H1 (cell line): ENCODE results near the gene CSF3R. TPM values are rescaled to one million over a fixed set of nuclear protein-coding genes. Genes with fewer than 3 reads are reported as not detected.

Experiments used
- CTCF ChIA-PET: fragments of 300-600 bp; sonication (Branson Sonifier 250); formaldehyde crosslinking; loops from one replicate; lab custom pipeline; 2021; ENCODE audit not compliant: partially characterized antibody; lab: Charles Lee
- POLR2A ChIA-PET: fragments of 300-600 bp; sonication (Branson Sonifier 250); formaldehyde crosslinking; loops from one replicate; lab custom pipeline; 2021; ENCODE audit warnings: inconsistent platforms; ENCODE audit not compliant: partially characterized antibody; lab: Charles Lee
- DNase-seq, 2 experiments: peaks; one replicate each; pipeline versions ENCODE4 v3.0.0 to v3.0.0-alpha.2; 2010 to 2022; ENCODE audit warnings: low spot score in 2 of 2, low read depth in 1 of 2, mixed read lengths in 1 of 2
- FAIRE-seq: peaks from 2 replicates; lab custom pipeline; 2011; peaks lifted over from hg19 to GRCh38; lab: Jason Lieb, UNC
- H2AFZ ChIP-seq: 2 replicates; pipeline ENCODE4 v1.8.1; 2012; ENCODE audit warnings: low read length, inconsistent platforms
- H2AK5ac ChIP-seq: 2 replicates; pipeline ENCODE4 v1.6.1; 2013; ENCODE audit warnings: low read depth, low read length
- H2BK120ac ChIP-seq: replicated peaks from 2 replicates; pipeline ENCODE3; 2013; ENCODE audit warnings: low read depth, low read length, inconsistent platforms
- H2BK12ac ChIP-seq: 2 replicates; pipeline ENCODE4 v1.6.1; 2013; ENCODE audit warnings: low read depth, low read length
- H2BK15ac ChIP-seq: 2 replicates; pipeline ENCODE4 v1.6.1; 2013; ENCODE audit warnings: low read length
- H2BK20ac ChIP-seq: 2 replicates; pipeline ENCODE4 v1.6.1; 2013; ENCODE audit warnings: low read length
- H2BK5ac ChIP-seq: 2 replicates; pipeline ENCODE4 v1.6.1; 2013; ENCODE audit warnings: low read depth, low read length
- H3K14ac ChIP-seq: 2 replicates; pipeline ENCODE4 v1.6.1; 2013; ENCODE audit warnings: inconsistent platforms; ENCODE audit not compliant: insufficient read length
- H3K18ac ChIP-seq: 2 replicates; pipeline ENCODE4 v1.6.1; 2013; ENCODE audit warnings: low read length; ENCODE audit errors: extremely low read depth
- H3K23ac ChIP-seq: 2 replicates; pipeline ENCODE4 v1.6.1; 2013; ENCODE audit warnings: inconsistent platforms; ENCODE audit not compliant: insufficient read length
- H3K23me2 ChIP-seq: 2 replicates; pipeline ENCODE4 v1.6.1; 2013; ENCODE audit warnings: low read depth, low read length
- H3K27ac ChIP-seq: 2 replicates; pipeline ENCODE4 v1.6.1; 2011; ENCODE audit warnings: low read depth, low read length, inconsistent platforms
- H3K27me3 ChIP-seq, 4 experiments: replicated peaks in 1 of 4; 1 replicate in 1 of 4; 2 replicates in 3 of 4; pipeline versions ENCODE4 v1.6.1 to v1.8.1; 2011 to 2013; ENCODE audit warnings: low read length in 3 of 4, mild to moderate bottlenecking in 3 of 4, inconsistent platforms in 2 of 4, mixed read lengths in 2 of 4, moderate library complexity in 1 of 4; ENCODE audit not compliant: control insufficient read depth in 3 of 4, insufficient read depth in 3 of 4; ENCODE audit errors: extremely low read depth in 1 of 4
- H3K36me3 ChIP-seq, 4 experiments: 2 replicates each; pipeline versions ENCODE4 v1.6.1 to v1.8.1; 2011 to 2013; ENCODE audit warnings: mild to moderate bottlenecking in 4 of 4, low read length in 3 of 4, moderate library complexity in 2 of 4, control low read depth in 1 of 4, inconsistent platforms in 1 of 4; ENCODE audit not compliant: insufficient read depth in 4 of 4, control insufficient read depth in 2 of 4
- H3K4ac ChIP-seq: replicated peaks from 2 replicates; pipeline ENCODE3; 2013; ENCODE audit warnings: low read length, low read depth, mixed read lengths, inconsistent platforms; ENCODE audit not compliant: insufficient read length
- H3K4me1 ChIP-seq, 4 experiments: replicated peaks in 1 of 4; 1 replicate in 1 of 4; 2 replicates in 3 of 4; pipeline versions ENCODE4 v1.6.1 to v1.8.1; 2011 to 2013; ENCODE audit warnings: low read length in 3 of 4, inconsistent platforms in 2 of 4, mixed read lengths in 1 of 4; ENCODE audit not compliant: insufficient read depth in 4 of 4, control insufficient read depth in 3 of 4
- H3K4me2 ChIP-seq, 2 experiments: 2 replicates each; pipeline versions ENCODE4 v1.6.1 to v1.8.1; 2011 to 2013; ENCODE audit warnings: low read depth in 2 of 2, low read length in 2 of 2, control low read depth in 1 of 2, inconsistent platforms in 1 of 2, mild to moderate bottlenecking in 1 of 2; ENCODE audit not compliant: insufficient read depth in 1 of 2
- H3K4me3 ChIP-seq, 4 experiments: fragments of 200-600, 300-600 bp in 1 of 4; sonication (generic), shearing (Covaris generic), sonication (Bioruptor Twin) in 1 of 4; 2 replicates each; pipeline versions ENCODE4 v1.5.1 to v1.8.1; 2011 to 2016; ENCODE audit warnings: low read length in 4 of 4, low read depth in 3 of 4, control low read depth in 2 of 4, inconsistent platforms in 2 of 4, mild to moderate bottlenecking in 2 of 4, mixed read lengths in 1 of 4, moderate library complexity in 1 of 4; ENCODE audit not compliant: insufficient read depth in 2 of 4; ENCODE audit errors: extremely low read depth in 1 of 4
- H3K56ac ChIP-seq: replicated peaks from 2 replicates; pipeline ENCODE3; 2013; ENCODE audit warnings: low read depth, mild to moderate bottlenecking, mixed read lengths, low read length, inconsistent platforms; ENCODE audit not compliant: insufficient read length
- H3K79me1 ChIP-seq: 2 replicates; pipeline ENCODE4 v1.6.1; 2013; ENCODE audit warnings: low read depth, low read length, control low read depth
- H3K79me2 ChIP-seq, 2 experiments: 2 replicates each; pipeline versions ENCODE4 v1.6.1 to v1.8.1; 2012 to 2013; ENCODE audit warnings: low read length in 2 of 2, mild to moderate bottlenecking in 2 of 2, inconsistent platforms in 1 of 2; ENCODE audit not compliant: insufficient read depth in 2 of 2, control insufficient read depth in 1 of 2
- H3K9ac ChIP-seq, 4 experiments: replicated peaks in 1 of 4; 1 replicate in 1 of 4; 2 replicates in 3 of 4; pipeline versions ENCODE4 v1.6.1 to v1.8.1; 2011 to 2013; ENCODE audit warnings: low read depth in 3 of 4, low read length in 3 of 4, control low read depth in 2 of 4, mild to moderate bottlenecking in 2 of 4, moderate library complexity in 2 of 4, inconsistent platforms in 1 of 4; ENCODE audit errors: extremely low read depth in 1 of 4
- H3K9me3 ChIP-seq, 2 experiments: 2 replicates each; pipeline versions ENCODE4 v1.6.1 to v1.8.1; 2012 to 2013; ENCODE audit warnings: mild to moderate bottlenecking in 2 of 2, moderate library complexity in 2 of 2, control low read depth in 1 of 2, inconsistent platforms in 1 of 2, low read depth in 1 of 2, low read length in 1 of 2, mixed read lengths in 1 of 2; ENCODE audit not compliant: insufficient read depth in 2 of 2
- H4K20me1 ChIP-seq, 2 experiments: replicated peaks in 1 of 2; 2 replicates each; pipeline versions ENCODE3 to v1.8.1; 2011 to 2013; ENCODE audit warnings: inconsistent platforms in 2 of 2, low read length in 2 of 2, mild to moderate bottlenecking in 1 of 2; ENCODE audit not compliant: insufficient read depth in 2 of 2, control insufficient read depth in 1 of 2
- H4K5ac ChIP-seq: 2 replicates; pipeline ENCODE4 v1.6.1; 2013; ENCODE audit warnings: low read length, low read depth, mixed read lengths, inconsistent platforms; ENCODE audit not compliant: insufficient read length
- H4K8ac ChIP-seq: 2 replicates; pipeline ENCODE4 v1.8.0; 2013; ENCODE audit warnings: mild to moderate bottlenecking, moderate library complexity, low read length, inconsistent platforms; ENCODE audit not compliant: insufficient read depth; ENCODE audit errors: extremely low read depth
- H4K91ac ChIP-seq: replicated peaks from 2 replicates; pipeline ENCODE3; 2013; ENCODE audit warnings: low read length, mixed read lengths, inconsistent platforms; ENCODE audit not compliant: insufficient read length
- CHD2 ChIP-seq: IDR thresholded peaks from 2 replicates; pipeline ENCODE4 v1.6.1; 2012; ENCODE audit warnings: low read length, improper control_type of control experiment
- EGR1 ChIP-seq: IDR thresholded peaks from 2 replicates; pipeline ENCODE4 v1.6.1; 2011; ENCODE audit warnings: low read depth, low read length, borderline replicate concordance
- JUN ChIP-seq: IDR thresholded peaks from 2 replicates; pipeline ENCODE4 v1.6.1; 2011; ENCODE audit warnings: low read depth, mild to moderate bottlenecking, improper control_type of control experiment, low read length
- KDM4A ChIP-seq: IDR thresholded peaks from one replicate; pipeline ENCODE4 v1.7.1; 2012; ENCODE audit warnings: low read depth, mild to moderate bottlenecking, moderate library complexity, low read length, inconsistent platforms; ENCODE audit not compliant: severe bottlenecking
- POU5F1 ChIP-seq: IDR thresholded peaks from 2 replicates; pipeline ENCODE4 v1.6.1; 2011; ENCODE audit warnings: low read depth, mild to moderate bottlenecking, low read length, moderate library complexity
- SP1 ChIP-seq: IDR thresholded peaks from 2 replicates; pipeline ENCODE4 v1.6.1; 2011; ENCODE audit warnings: low read depth, low read length
- TAF7 ChIP-seq: optimal IDR thresholded peaks from 2 replicates; pipeline ENCODE3; 2011; ENCODE audit warnings: low read depth, mild to moderate bottlenecking, inconsistent platforms, low read length, moderate library complexity, borderline replicate concordance
- ZNF274 ChIP-seq: IDR thresholded peaks from 2 replicates; pipeline ENCODE4 v1.7.0; 2012; ENCODE audit warnings: low read length, borderline replicate concordance; ENCODE audit errors: extremely low read depth
- WGBS, 2 experiments: shearing (Covaris generic) in 1 of 2; methylation state at CpG; one replicate each; pipeline versions ENCODE4 v1.1.6 to v1.1.7; 2013 to 2015; ENCODE audit warnings: low lambda C conversion rate in 2 of 2, mixed read lengths in 2 of 2, inconsistent platforms in 1 of 2, low coverage in 1 of 2, missing lambda C conversion rate in 1 of 2; ENCODE audit not compliant: insufficient replicate concordance in 2 of 2, insufficient coverage in 1 of 2, insufficient read length in 1 of 2; ENCODE audit errors: extremely low coverage in 1 of 2, missing lambda C conversion rate in 1 of 2; 5-methylcytosine and 5-hydroxymethylcytosine counted together
- polyA plus RNA-seq, 7 experiments: library from polyadenylated mRNA; depleted of rRNA in 3 of 7; stranded (reverse) in 5 of 7; unstranded in 2 of 7; fragments of >200 nt in 5 of 7; fragments of 200-250 nt in 2 of 7; gene quantifications; 1 replicate in 5 of 7; 2 replicates in 1 of 7; 4 replicates in 1 of 7; pipeline versions ENCODE4 v1.2.1 to v1.2.3, GENCODE V29; 2011 to 2013; ENCODE audit warnings: missing spikeins in 2 of 7, mixed read lengths in 2 of 7
- total RNA-seq: library from RNA; stranded (reverse); fragmentation: NEBNext Ultra II Directional; extraction: Animal tissue kit (Norgen Biotek cat#: 25700); gene quantifications from 2 replicates; pipeline ENCODE4 v1.2.1, GENCODE V29; 2021
- TF ChIP-seq, protein P1 (sequence below): IDR thresholded peaks from 2 replicates; pipeline ENCODE4 v1.6.1; 2011; ENCODE audit warnings: low read length, improper control_type of control experiment

The CSF3R gene
- total and polyA plus RNA-seq, 2 of the 8 experiments (the other 6 are each of a cell fraction or from before 2014, with no cell fraction given) = not detected

- Histone ChIP-seq H4K5ac (no peak overlapping the region), H3K14ac (no peak overlapping the region), H2BK20ac (no peak overlapping the region), H4K20me1 (no peaks in the 10 kb centered on the region), H3K79me2 (no peaks in the 10 kb centered on the region), H3K27me3 (no peaks in the 10 kb centered on the region), H2BK5ac (no peak overlapping the region; the same call in 1 of the 2 replicates), H3K79me1 (no peaks in the 10 kb centered on the region), H2BK120ac (no peak overlapping the region), H2AK5ac (no peak overlapping the region), H3K9me3 (no peaks in the 10 kb centered on the region), H3K4me1 (peaks cover 0 to 3% (median 2%) of the 10 kb centered on the region in 4 experiments; a peak in 3 of 7 replicates), H3K23ac (no peak overlapping the region), H4K91ac (no peak overlapping the region), H2AFZ (no peak overlapping the region), H3K9ac (no peak overlapping the region), H3K56ac (no peak overlapping the region), H2BK12ac (no peak overlapping the region), H3K36me3 (no peaks in the 10 kb centered on the region), H2BK15ac (no peak overlapping the region), H3K4me2 (no peak overlapping the region), H3K18ac (no peak overlapping the region), H3K23me2 (no peaks in the 10 kb centered on the region), H3K4me3 (no peak overlapping the region), H4K8ac (no peak overlapping the region), H3K27ac (no peak overlapping the region), H3K4ac (no peak overlapping the region)
- DNase-seq (no peak), FAIRE-seq (no peak)
- WGBS, 2 experiments = 57% methylated on average over 3 of the region's 3 CpGs; no CpG with 5 or more reads in 1 of the 2 experiments
- ChIA-PET POLR2A (interaction anchor here (0.6 kb wide), 1 partner anchor 8 kb away, joined by 3 read pairs; no protein-coding TSS in a partner anchor), CTCF (interaction anchor here (0.9 to 1.0 kb wide), 2 partner anchors 10 to 37 kb away, joined by 3 read pairs; partner anchors contain the start of gene OSCP1)
- TF ChIP-seq SP1 (no peak), JUN (no peak), CHD2 (no peak), KDM4A (no peak), TAF7 (no peak), EGR1 (no peak), ZNF274 (no peak), POU5F1 (no peak)
- TF ChIP-seq, protein P1, sequence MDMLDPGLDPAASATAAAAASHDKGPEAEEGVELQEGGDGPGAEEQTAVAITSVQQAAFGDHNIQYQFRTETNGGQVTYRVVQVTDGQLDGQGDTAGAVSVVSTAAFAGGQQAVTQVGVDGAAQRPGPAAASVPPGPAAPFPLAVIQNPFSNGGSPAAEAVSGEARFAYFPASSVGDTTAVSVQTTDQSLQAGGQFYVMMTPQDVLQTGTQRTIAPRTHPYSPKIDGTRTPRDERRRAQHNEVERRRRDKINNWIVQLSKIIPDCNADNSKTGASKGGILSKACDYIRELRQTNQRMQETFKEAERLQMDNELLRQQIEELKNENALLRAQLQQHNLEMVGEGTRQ = no peak
These were observed 42.7 kb downstream of the CSF3R start for GRCh38 chr1:36440044-36440443.
